CD8-positive, alpha-beta memory T cell (primary cell): ENCODE results near the gene RAB20. TPM values are rescaled to one million over a fixed set of nuclear protein-coding genes. Genes with fewer than 3 reads are reported as not detected.

ENCODE experiments used
- CTCF ChIA-PET: fragments of 350-600 bp; sonication (Branson Sonifier 250); formaldehyde crosslinking; loops from one replicate; lab custom pipeline; 2021; ENCODE audit warnings: antibody characterized with exemption; lab: Charles Lee
- POLR2A ChIA-PET: fragments of 350-600 bp; sonication (Branson Sonifier 250); formaldehyde crosslinking; loops from one replicate; lab custom pipeline; 2021; ENCODE audit warnings: antibody characterized with exemption; lab: Charles Lee
- DNase-seq, 5 donors: peaks; one replicate each; pipeline versions ENCODE4 v3.0.0 to v3.0.0-alpha.2; 2020 to 2022; ENCODE audit warnings: mixed read lengths in 1 of 5
- H3K27ac ChIP-seq: one replicate; pipeline ENCODE4 v1.7.0; 2013; ENCODE audit warnings: low read depth, mild to moderate bottlenecking, low read length, moderate library complexity
- H3K27me3 ChIP-seq: 2 replicates; pipeline ENCODE4 v1.7.0; 2013; ENCODE audit warnings: low read length, mild to moderate bottlenecking; ENCODE audit not compliant: insufficient read depth, poor library complexity, severe bottlenecking
- H3K36me3 ChIP-seq: 2 replicates; pipeline ENCODE4 v1.7.0; 2013; ENCODE audit warnings: mild to moderate bottlenecking, low read length, moderate library complexity; ENCODE audit not compliant: insufficient read depth
- H3K4me1 ChIP-seq: 2 replicates; pipeline ENCODE4 v1.7.0; 2013; ENCODE audit warnings: mild to moderate bottlenecking, low read length, moderate library complexity; ENCODE audit not compliant: insufficient read depth
- H3K4me3 ChIP-seq: 2 replicates; pipeline ENCODE4 v1.7.0; 2013; ENCODE audit warnings: mild to moderate bottlenecking, low read length
- H3K9me3 ChIP-seq: 2 replicates; pipeline ENCODE4 v1.7.0; 2013; ENCODE audit warnings: mild to moderate bottlenecking, low read length
- H3K27ac Mint-ChIP-seq, 8 donors: one replicate each; pipeline ENCODE4 v1.8.0; 2020 to 2021; ENCODE audit warnings: mixed read lengths in 8 of 8, mild to moderate bottlenecking in 6 of 8, inconsistent platforms in 3 of 8, moderate library complexity in 3 of 8
- H3K27me3 Mint-ChIP-seq, 2 donors: one replicate each; pipeline ENCODE4 v1.8.0; 2020 to 2021; ENCODE audit warnings: mixed read lengths in 2 of 2, mild to moderate bottlenecking in 1 of 2, moderate library complexity in 1 of 2
- H3K36me3 Mint-ChIP-seq, 3 donors: one replicate each; pipeline ENCODE4 v1.8.0; 2020 to 2021; ENCODE audit warnings: mixed read lengths in 3 of 3, inconsistent platforms in 1 of 3, mild to moderate bottlenecking in 1 of 3
- H3K4me1 Mint-ChIP-seq, 3 donors: one replicate each; pipeline ENCODE4 v1.8.0; 2020 to 2021; ENCODE audit warnings: mixed read lengths in 3 of 3, inconsistent platforms in 1 of 3, mild to moderate bottlenecking in 1 of 3
- H3K4me3 Mint-ChIP-seq, 7 donors: one replicate each; pipeline ENCODE4 v1.8.0; 2020 to 2021; ENCODE audit warnings: mixed read lengths in 7 of 7, mild to moderate bottlenecking in 6 of 7, moderate library complexity in 4 of 7, inconsistent platforms in 2 of 7
- H3K9me3 Mint-ChIP-seq, 5 donors: one replicate each; pipeline ENCODE4 v1.8.0; 2020 to 2022; ENCODE audit warnings: mixed read lengths in 5 of 5, mild to moderate bottlenecking in 3 of 5, moderate library complexity in 2 of 5, inconsistent platforms in 1 of 5
- polyA plus RNA-seq: library from polyadenylated mRNA; unstranded; fragments of 300-500 nt; fragmentation: Illumina TruSeq; gene quantifications from one replicate; pipeline ENCODE4 v1.2.3, GENCODE V29; 2021
- total RNA-seq, 2 experiments: library from RNA; stranded (reverse); gene quantifications; one replicate each; pipeline ENCODE4 v1.2.3, GENCODE V29; 2021

Gene RAB20
- total and polyA plus RNA-seq, 3 experiments from 2014 or later, result 0.84 to 2.7 (median 1.2) TPM

- H3K36me3 ChIP-seq, result no peaks in the 10 kb centered on the region
- H3K27me3 Mint-ChIP-seq, result peaks cover 4 to 7% of the 10 kb centered on the region in 2 donors
- CTCF ChIA-PET, result no interaction called here
- no peaks in the 10 kb centered on the region for H3K4me1 Mint-ChIP-seq
- no peaks in the 10 kb centered on the region for H3K4me1 ChIP-seq
- POLR2A ChIA-PET, result no interaction called here
- DNase-seq, result no peak
- H3K9me3 Mint-ChIP-seq, result no peaks in the 10 kb centered on the region
- no peaks in the 10 kb centered on the region for H3K9me3 ChIP-seq
- no peaks in the 10 kb centered on the region for H3K36me3 Mint-ChIP-seq
- no peak overlapping the region for H3K27ac ChIP-seq
- H3K27ac Mint-ChIP-seq, result no peak overlapping the region
- no peak overlapping the region for H3K4me3 Mint-ChIP-seq
- no peaks in the 10 kb centered on the region for H3K27me3 ChIP-seq
- H3K4me3 ChIP-seq, result no peak overlapping the region
Observed at GRCh38 chr13:110484290-110485048, 77.1 kb downstream of the RAB20 start.

DNA sequence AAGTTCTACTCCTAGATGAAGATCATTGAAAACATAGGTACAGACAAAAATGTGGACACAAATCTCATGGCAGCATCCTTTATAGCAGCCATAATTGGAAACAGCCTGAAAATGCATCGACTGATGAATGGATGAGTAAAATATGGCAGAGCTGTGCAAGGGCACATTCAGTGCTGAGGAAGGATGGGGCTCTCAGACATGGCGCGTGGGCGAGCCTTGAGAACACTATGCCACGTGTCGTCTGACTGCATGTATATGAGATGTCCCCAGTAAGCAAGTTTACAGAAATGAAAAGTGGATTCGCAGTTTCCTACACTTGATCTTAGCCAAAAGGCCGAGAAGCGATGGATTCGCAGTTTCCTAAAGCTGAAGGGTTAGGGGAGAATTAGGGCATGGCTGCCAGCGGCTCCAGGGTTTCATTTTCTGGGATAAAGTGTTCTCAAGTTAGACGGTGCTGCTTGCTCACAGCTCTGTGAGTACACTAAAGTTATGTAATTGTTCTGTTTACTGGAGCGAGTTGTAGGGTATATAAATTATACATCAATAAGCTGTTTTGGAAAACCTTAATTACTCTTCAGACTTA, 78.0 kb downstream of the RAB20 start:
- Mint-ChIP-seq H3K27ac (no peak overlapping the region), H3K27me3 (peaks cover 4 to 7% of the 10 kb centered on the region in 2 donors), H3K4me3 (no peak overlapping the region), H3K4me1 (no peaks in the 10 kb centered on the region), H3K36me3 (no peaks in the 10 kb centered on the region), H3K9me3 (no peaks in the 10 kb centered on the region)
- no peak for DNase-seq
- Histone ChIP-seq H3K27ac (no peak overlapping the region), H3K4me3 (no peak overlapping the region), H3K9me3 (no peaks in the 10 kb centered on the region), H3K36me3 (no peaks in the 10 kb centered on the region), H3K4me1 (no peaks in the 10 kb centered on the region), H3K27me3 (no peaks in the 10 kb centered on the region)
- CTCF ChIA-PET, result no interaction called here
- POLR2A ChIA-PET, result no interaction called here

- Histone ChIP-seq H3K36me3 (no peaks in the 10 kb centered on the region), H3K4me1 (no peaks in the 10 kb centered on the region), H3K4me3 (no peak overlapping the region), H3K27me3 (no peaks in the 10 kb centered on the region), H3K27ac (no peak overlapping the region), H3K9me3 (no peaks in the 10 kb centered on the region)
- Mint-ChIP-seq H3K36me3 (no peaks in the 10 kb centered on the region), H3K27me3 (peaks cover 9 to 11% of the 10 kb centered on the region in 2 donors), H3K9me3 (no peaks in the 10 kb centered on the region), H3K27ac (no peak overlapping the region), H3K4me3 (no peak overlapping the region), H3K4me1 (no peaks in the 10 kb centered on the region)
- no peak for DNase-seq
- ChIA-PET CTCF (no interaction called here), POLR2A (no interaction called here)
Observed at GRCh38 chr13:110480161-110480560, 81.4 kb downstream of the RAB20 start.

DNA sequence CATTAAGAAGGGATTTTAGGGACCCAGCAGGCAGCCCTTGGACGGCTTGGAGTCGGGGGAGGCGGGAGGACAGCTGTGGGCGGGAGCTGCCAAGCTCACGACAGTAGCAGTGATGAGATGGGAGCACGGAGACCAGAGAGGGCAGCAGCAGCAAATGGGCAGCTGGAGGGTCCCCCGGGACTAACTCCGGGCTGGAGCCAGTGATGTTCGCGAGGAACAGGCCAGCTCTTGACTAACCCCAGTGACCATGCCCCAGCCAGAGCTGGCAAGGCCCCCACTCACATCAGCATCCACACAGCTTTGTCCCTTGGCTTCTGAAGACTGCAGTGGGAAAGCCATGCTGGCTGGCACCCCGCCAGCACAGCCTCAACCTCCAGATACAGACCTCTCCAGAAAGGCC, 81.9 kb downstream of the RAB20 start:
- Mint-ChIP-seq H3K27ac (no peak overlapping the region), H3K9me3 (no peaks in the 10 kb centered on the region), H3K27me3 (peaks cover 5 to 11% of the 10 kb centered on the region in 2 donors), H3K4me1 (no peaks in the 10 kb centered on the region), H3K36me3 (no peaks in the 10 kb centered on the region), H3K4me3 (no peak overlapping the region)
- DNase-seq, result no peak
- Histone ChIP-seq H3K36me3 (no peaks in the 10 kb centered on the region), H3K9me3 (no peaks in the 10 kb centered on the region), H3K27me3 (no peaks in the 10 kb centered on the region), H3K4me3 (no peak overlapping the region), H3K4me1 (no peaks in the 10 kb centered on the region), H3K27ac (no peak overlapping the region)
- POLR2A ChIA-PET, result no interaction called here
- CTCF ChIA-PET, result no interaction called here

DNA sequence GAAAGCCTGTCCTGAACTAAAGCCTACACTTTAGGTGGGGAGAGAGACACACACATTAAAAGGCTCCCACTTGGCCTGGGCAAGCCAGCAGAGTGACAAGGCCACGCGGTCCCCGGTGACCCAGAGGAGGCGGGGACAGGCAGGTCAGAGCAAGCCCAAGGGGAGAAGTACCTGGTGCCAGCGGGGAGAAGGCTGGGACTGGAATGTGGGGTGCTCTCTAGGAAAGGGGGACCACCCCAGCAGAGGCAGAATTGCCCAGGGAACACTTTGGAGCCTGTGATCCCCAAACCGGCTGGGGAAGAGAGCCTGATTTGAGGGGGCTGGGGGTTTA, 82.3 kb downstream of the RAB20 start:
- DNase-seq, result no peak
- Histone ChIP-seq H3K27me3 (no peaks in the 10 kb centered on the region), H3K4me3 (no peak overlapping the region), H3K4me1 (no peaks in the 10 kb centered on the region), H3K27ac (no peak overlapping the region), H3K9me3 (no peaks in the 10 kb centered on the region), H3K36me3 (no peaks in the 10 kb centered on the region)
- no peak overlapping the region for H3K27ac Mint-ChIP-seq
- ChIA-PET POLR2A (no interaction called here), CTCF (no interaction called here)
- H3K36me3 Mint-ChIP-seq, result no peaks in the 10 kb centered on the region
- H3K4me3 Mint-ChIP-seq, result no peak overlapping the region
- no peaks in the 10 kb centered on the region for H3K4me1 Mint-ChIP-seq
- H3K27me3 Mint-ChIP-seq, result peaks cover 5 to 9% of the 10 kb centered on the region in 2 donors
- H3K9me3 Mint-ChIP-seq, result no peaks in the 10 kb centered on the region

- Histone ChIP-seq H3K27me3 (no peaks in the 10 kb centered on the region), H3K4me1 (no peaks in the 10 kb centered on the region), H3K4me3 (no peak overlapping the region), H3K9me3 (no peaks in the 10 kb centered on the region), H3K36me3 (no peaks in the 10 kb centered on the region), H3K27ac (no peak overlapping the region)
- no peak for DNase-seq
- no peaks in the 10 kb centered on the region for H3K9me3 Mint-ChIP-seq
- POLR2A ChIA-PET, result no interaction called here
- no peak overlapping the region for H3K4me3 Mint-ChIP-seq
- H3K36me3 Mint-ChIP-seq, result no peaks in the 10 kb centered on the region
- CTCF ChIA-PET, result no interaction called here
- peaks cover 5 to 8% of the 10 kb centered on the region in 2 donors for H3K27me3 Mint-ChIP-seq
- no peaks in the 10 kb centered on the region for H3K4me1 Mint-ChIP-seq
- H3K27ac Mint-ChIP-seq, result no peak overlapping the region
Observed at GRCh38 chr13:110478405-110479214, 82.9 kb downstream of the RAB20 start.

DNA sequence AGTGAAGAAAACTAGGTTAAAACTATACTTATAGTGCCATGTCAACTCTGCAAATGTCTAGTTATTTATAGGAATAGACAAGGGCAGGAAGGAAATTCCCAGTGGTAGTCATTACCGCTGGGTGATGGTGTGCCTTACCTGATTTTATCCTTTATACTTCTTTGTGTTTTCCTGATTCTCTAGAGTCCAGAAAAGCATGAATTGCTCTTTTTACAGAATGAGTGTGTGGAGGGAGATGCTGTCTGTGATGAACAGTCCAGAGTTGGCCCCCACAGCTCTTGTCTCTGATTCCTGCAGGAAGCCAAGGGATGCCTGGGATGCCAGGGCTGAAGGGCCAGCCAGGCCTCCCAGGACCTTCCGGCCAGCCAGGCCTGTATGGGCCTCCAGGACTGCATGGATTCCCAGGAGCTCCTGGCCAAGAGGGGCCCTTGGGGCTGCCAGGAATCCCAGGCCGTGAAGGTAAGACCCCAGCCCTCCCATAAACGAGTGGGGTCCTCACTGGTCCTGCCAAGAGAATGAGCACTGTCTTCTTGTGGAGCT, 83.7 kb downstream of the RAB20 start:
- no peak overlapping the region for H3K4me3 ChIP-seq
- ChIA-PET POLR2A (no interaction called here), CTCF (no interaction called here)
- no peak overlapping the region for H3K27ac ChIP-seq
- Mint-ChIP-seq H3K27me3 (peaks cover 2 to 8% of the 10 kb centered on the region in 2 donors), H3K27ac (no peak overlapping the region), H3K4me1 (no peaks in the 10 kb centered on the region), H3K36me3 (no peaks in the 10 kb centered on the region), H3K9me3 (no peaks in the 10 kb centered on the region), H3K4me3 (no peak overlapping the region)
- no peak for DNase-seq
- no peaks in the 10 kb centered on the region for H3K9me3 ChIP-seq
- no peaks in the 10 kb centered on the region for H3K27me3 ChIP-seq
- H3K4me1 ChIP-seq, result no peaks in the 10 kb centered on the region
- H3K36me3 ChIP-seq, result no peaks in the 10 kb centered on the region

- Mint-ChIP-seq H3K27me3 (peaks cover 2 to 14% of the 10 kb centered on the region in 2 donors), H3K4me1 (no peaks in the 10 kb centered on the region), H3K27ac (no peak overlapping the region), H3K9me3 (no peaks in the 10 kb centered on the region), H3K4me3 (no peak overlapping the region), H3K36me3 (no peaks in the 10 kb centered on the region)
- Histone ChIP-seq H3K27ac (no peak overlapping the region), H3K36me3 (no peaks in the 10 kb centered on the region), H3K27me3 (no peaks in the 10 kb centered on the region), H3K9me3 (no peaks in the 10 kb centered on the region), H3K4me1 (no peaks in the 10 kb centered on the region), H3K4me3 (no peak overlapping the region)
- ChIA-PET CTCF (no interaction called here), POLR2A (no interaction called here)
- DNase-seq, result no peak
Observed at GRCh38 chr13:110476220-110476617, 85.3 kb downstream of the RAB20 start.
